ENCODE data around the gene MCTP1. TPM values are rescaled to one million over a fixed set of nuclear protein-coding genes. Genes with fewer than 3 reads are reported as not detected.
A peak's percentile ranks its signal among the peaks of the same experiment; 100 is the strongest.

MCTP1 gene
- total RNA-seq, 2 donors from 2014 or later = not detected

- H3K4me1 Mint-ChIP-seq = peaks cover 3% of the 10 kb centered on the region
- peaks cover 22% of the 10 kb centered on the region for H3K36me3 Mint-ChIP-seq (ENCODE audit: low read depth)
- H3K9me3 Mint-ChIP-seq = no peaks in the 10 kb centered on the region
- no peak overlapping the region for H3K4me3 Mint-ChIP-seq
- H3K27me3 Mint-ChIP-seq = no peaks in the 10 kb centered on the region
- no peak overlapping the region for H3K27ac Mint-ChIP-seq
- no peak for ATAC-seq (replicated peaks)
These were observed 579.5 kb downstream of the MCTP1 start for GRCh38 chr5:94705427-94705826.

- H3K27ac Mint-ChIP-seq = no peak overlapping the region
These were observed 582.2 kb downstream of the MCTP1 start for GRCh38 chr5:94702729-94703128.

GRCh38 chr5:94700592-94700991 lies 584.3 kb downstream of the MCTP1 start:
- no peak overlapping the region for H3K4me3 Mint-ChIP-seq
- peak; percentile 95 for ATAC-seq (replicated peaks)
- H3K27ac Mint-ChIP-seq = no peak overlapping the region
- H3K9me3 Mint-ChIP-seq = no peaks in the 10 kb centered on the region
- no peaks in the 10 kb centered on the region for H3K27me3 Mint-ChIP-seq
- peaks cover 5% of the 10 kb centered on the region for H3K4me1 Mint-ChIP-seq
- H3K36me3 Mint-ChIP-seq (ENCODE audit: low read depth) = no peaks in the 10 kb centered on the region

More at GRCh38 chr5:94702729-94703128, 582.2 kb downstream of the MCTP1 start:
- Mint-ChIP-seq H3K27me3 (no peaks in the 10 kb centered on the region), H3K4me1 (peaks cover 5% of the 10 kb centered on the region), H3K36me3 (ENCODE audit: low read depth) (peaks cover 7% of the 10 kb centered on the region), H3K9me3 (no peaks in the 10 kb centered on the region), H3K4me3 (no peak overlapping the region)
- no peak for ATAC-seq (replicated peaks)

GRCh38 chr5:94699562-94699961 lies 585.3 kb downstream of the MCTP1 start:
- Mint-ChIP-seq H3K36me3 (ENCODE audit: low read depth) (peaks cover 6% of the 10 kb centered on the region), H3K4me3 (no peak overlapping the region), H3K9me3 (no peaks in the 10 kb centered on the region), H3K27me3 (no peaks in the 10 kb centered on the region), H3K27ac (no peak overlapping the region), H3K4me1 (peaks cover 5% of the 10 kb centered on the region)
- no peak for ATAC-seq (replicated peaks)

GRCh38 chr5:94698197-94698596 lies 586.7 kb downstream of the MCTP1 start:
- H3K4me1 Mint-ChIP-seq = peaks cover 5% of the 10 kb centered on the region
- no peaks in the 10 kb centered on the region for H3K9me3 Mint-ChIP-seq
- no peaks in the 10 kb centered on the region for H3K27me3 Mint-ChIP-seq
- H3K36me3 Mint-ChIP-seq (ENCODE audit: low read depth) = peaks cover 11% of the 10 kb centered on the region
- no peak overlapping the region for H3K4me3 Mint-ChIP-seq
- H3K27ac Mint-ChIP-seq = no peak overlapping the region
- ATAC-seq (replicated peaks) = no peak

- no peak for ATAC-seq (replicated peaks)
- Mint-ChIP-seq H3K36me3 (ENCODE audit: low read depth) (peaks cover 39% of the 10 kb centered on the region), H3K4me3 (no peak overlapping the region), H3K4me1 (no peaks in the 10 kb centered on the region), H3K9me3 (no peaks in the 10 kb centered on the region), H3K27me3 (no peaks in the 10 kb centered on the region), H3K27ac (no peak overlapping the region)
These were observed 590.2 kb downstream of the MCTP1 start for GRCh38 chr5:94694671-94695070.

- no peak overlapping the region for H3K4me3 Mint-ChIP-seq
- no peaks in the 10 kb centered on the region for H3K27me3 Mint-ChIP-seq
- no peak overlapping the region for H3K27ac Mint-ChIP-seq
- H3K4me1 Mint-ChIP-seq = no peaks in the 10 kb centered on the region
- H3K9me3 Mint-ChIP-seq = no peaks in the 10 kb centered on the region
- peaks cover 47% of the 10 kb centered on the region for H3K36me3 Mint-ChIP-seq (ENCODE audit: low read depth)
- ATAC-seq (replicated peaks) = no peak
These were observed 591.0 kb downstream of the MCTP1 start for GRCh38 chr5:94693845-94694370.

GRCh38 chr5:94693043-94693822 lies 591.7 kb downstream of the MCTP1 start:
- no peak overlapping the region for H3K27ac Mint-ChIP-seq
- no peak for ATAC-seq (replicated peaks)

GRCh38 chr5:94692581-94692980 lies 592.3 kb downstream of the MCTP1 start:
- no peak for ATAC-seq (replicated peaks)
- H3K27ac Mint-ChIP-seq = no peak overlapping the region
- H3K27me3 Mint-ChIP-seq = no peaks in the 10 kb centered on the region
- no peaks in the 10 kb centered on the region for H3K4me1 Mint-ChIP-seq
- H3K9me3 Mint-ChIP-seq = no peaks in the 10 kb centered on the region
- no peak overlapping the region for H3K4me3 Mint-ChIP-seq
- peaks cover 57% of the 10 kb centered on the region for H3K36me3 Mint-ChIP-seq (ENCODE audit: low read depth)

More at GRCh38 chr5:94693043-94693822, 591.7 kb downstream of the MCTP1 start:
- no peaks in the 10 kb centered on the region for H3K27me3 Mint-ChIP-seq
- H3K36me3 Mint-ChIP-seq (ENCODE audit: low read depth) = peaks cover 53% of the 10 kb centered on the region
- H3K4me3 Mint-ChIP-seq = no peak overlapping the region
- no peaks in the 10 kb centered on the region for H3K9me3 Mint-ChIP-seq
- no peaks in the 10 kb centered on the region for H3K4me1 Mint-ChIP-seq

GRCh38 chr5:94691949-94692348 lies 592.9 kb downstream of the MCTP1 start:
- Mint-ChIP-seq H3K27ac (no peak overlapping the region), H3K36me3 (ENCODE audit: low read depth) (peaks cover 63% of the 10 kb centered on the region), H3K4me3 (no peak overlapping the region), H3K9me3 (no peaks in the 10 kb centered on the region), H3K4me1 (no peaks in the 10 kb centered on the region), H3K27me3 (no peaks in the 10 kb centered on the region)
- no peak for ATAC-seq (replicated peaks)

GRCh38 chr5:94691291-94691690 lies 593.6 kb downstream of the MCTP1 start:
- Mint-ChIP-seq H3K27ac (no peak overlapping the region), H3K4me1 (no peaks in the 10 kb centered on the region), H3K9me3 (no peaks in the 10 kb centered on the region), H3K4me3 (no peak overlapping the region), H3K36me3 (ENCODE audit: low read depth) (peaks cover 68% of the 10 kb centered on the region), H3K27me3 (no peaks in the 10 kb centered on the region)
- no peak for ATAC-seq (replicated peaks)

- no peak overlapping the region for H3K27ac Mint-ChIP-seq
- H3K36me3 Mint-ChIP-seq (ENCODE audit: low read depth) = peaks cover 73% of the 10 kb centered on the region
- H3K27me3 Mint-ChIP-seq = no peaks in the 10 kb centered on the region
- no peaks in the 10 kb centered on the region for H3K9me3 Mint-ChIP-seq
- H3K4me3 Mint-ChIP-seq = no peak overlapping the region
- no peak for ATAC-seq (replicated peaks)
- H3K4me1 Mint-ChIP-seq = no peaks in the 10 kb centered on the region
These were observed 594.1 kb downstream of the MCTP1 start for GRCh38 chr5:94690778-94691177.

- Mint-ChIP-seq H3K4me1 (no peaks in the 10 kb centered on the region), H3K27ac (no peak overlapping the region), H3K27me3 (no peaks in the 10 kb centered on the region), H3K4me3 (no peak overlapping the region), H3K9me3 (no peaks in the 10 kb centered on the region), H3K36me3 (ENCODE audit: low read depth) (peaks cover 75% of the 10 kb centered on the region)
- ATAC-seq (replicated peaks) = no peak
These were observed 595.0 kb downstream of the MCTP1 start for GRCh38 chr5:94689908-94690307.

- H3K36me3 Mint-ChIP-seq (ENCODE audit: low read depth) = peaks cover 70% of the 10 kb centered on the region
- H3K9me3 Mint-ChIP-seq = no peaks in the 10 kb centered on the region
- H3K4me1 Mint-ChIP-seq = no peaks in the 10 kb centered on the region
- no peak for ATAC-seq (replicated peaks)
- no peak overlapping the region for H3K27ac Mint-ChIP-seq
- no peak overlapping the region for H3K4me3 Mint-ChIP-seq
- no peaks in the 10 kb centered on the region for H3K27me3 Mint-ChIP-seq
These were observed 601.9 kb downstream of the MCTP1 start for GRCh38 chr5:94682814-94683520.

Measured in activated T-helper 17 cell treated with anti-CD3 and anti-CD28 coated beads, Interleukin-2, amount 50 U/mL, for 72 hours (primary cell).